BE2C (cell line): Measurements from ENCODE around the gene CEACAM6. TPM values are rescaled to one million over a fixed set of nuclear protein-coding genes. Genes with fewer than 3 reads are reported as not detected.
"Not testable (repeated sequence)": the region's sequence is repeated elsewhere in the genome, so short reads cannot be mapped to it uniquely, and the experiment has no call there.

Experiments
- DNase-seq: peaks from one replicate; pipeline ENCODE4 v3.0.0-alpha.2; 2020
- H3K27me3 ChIP-seq: fragments of 250-450 bp; sonication (Bioruptor Pico); 2 replicates; pipeline ENCODE4 v1.5.1; 2020; ENCODE audit warnings: mild to moderate bottlenecking
- H3K36me3 ChIP-seq: fragments of 250-450 bp; sonication (Bioruptor Pico); 2 replicates; pipeline ENCODE4 v1.5.1; 2020; ENCODE audit warnings: mild to moderate bottlenecking
- H3K4me1 ChIP-seq: fragments of 250-450 bp; sonication (Bioruptor Pico); 2 replicates; pipeline ENCODE4 v1.5.1; 2020
- H3K4me3 ChIP-seq: 2 replicates; pipeline ENCODE4 v1.5.1; 2011; ENCODE audit warnings: low read depth, low read length
- H3K9me3 ChIP-seq: fragments of 250-450 bp; sonication (Bioruptor Pico); 2 replicates; pipeline ENCODE4 v1.5.1; 2020
- polyA plus RNA-seq: library from polyadenylated mRNA; unstranded; fragments of >200 nt; gene quantifications from one replicate; pipeline ENCODE4 v1.2.1, GENCODE V29; 2012; ENCODE audit warnings: low read depth, missing spikeins; ENCODE audit not compliant: insufficient read length, insufficient read depth
- TF ChIP-seq, protein P1 (sequence below): IDR thresholded peaks from 2 replicates; pipeline ENCODE4 v1.5.1; 2012; ENCODE audit warnings: mild to moderate bottlenecking, low read depth, low read length

The CEACAM6 gene
- not detected for polyA plus RNA-seq

GRCh38 chr19:41755328-41755913 lies at the start of gene CEACAM6:
Gene CEACAM6 (plus strand): TSS chr19:41755530. CDS start chr19:41755639, 109 bp downstream.
- TF ChIP-seq, protein P1, sequence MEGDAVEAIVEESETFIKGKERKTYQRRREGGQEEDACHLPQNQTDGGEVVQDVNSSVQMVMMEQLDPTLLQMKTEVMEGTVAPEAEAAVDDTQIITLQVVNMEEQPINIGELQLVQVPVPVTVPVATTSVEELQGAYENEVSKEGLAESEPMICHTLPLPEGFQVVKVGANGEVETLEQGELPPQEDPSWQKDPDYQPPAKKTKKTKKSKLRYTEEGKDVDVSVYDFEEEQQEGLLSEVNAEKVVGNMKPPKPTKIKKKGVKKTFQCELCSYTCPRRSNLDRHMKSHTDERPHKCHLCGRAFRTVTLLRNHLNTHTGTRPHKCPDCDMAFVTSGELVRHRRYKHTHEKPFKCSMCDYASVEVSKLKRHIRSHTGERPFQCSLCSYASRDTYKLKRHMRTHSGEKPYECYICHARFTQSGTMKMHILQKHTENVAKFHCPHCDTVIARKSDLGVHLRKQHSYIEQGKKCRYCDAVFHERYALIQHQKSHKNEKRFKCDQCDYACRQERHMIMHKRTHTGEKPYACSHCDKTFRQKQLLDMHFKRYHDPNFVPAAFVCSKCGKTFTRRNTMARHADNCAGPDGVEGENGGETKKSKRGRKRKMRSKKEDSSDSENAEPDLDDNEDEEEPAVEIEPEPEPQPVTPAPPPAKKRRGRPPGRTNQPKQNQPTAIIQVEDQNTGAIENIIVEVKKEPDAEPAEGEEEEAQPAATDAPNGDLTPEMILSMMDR: no peak
- Histone ChIP-seq H3K36me3 (no peaks in the 10 kb centered on the region), H3K9me3 (no peaks in the 10 kb centered on the region), H3K27me3 (peaks cover 32% of the 10 kb centered on the region), H3K4me3 (no peak within 1 kb of the TSS), H3K4me1 (no peaks in the 10 kb centered on the region)
- no peak for DNase-seq

- DNase-seq: peak; percentile 66
- Histone ChIP-seq H3K9me3 (no peaks in the 10 kb centered on the region), H3K36me3 (no peaks in the 10 kb centered on the region), H3K4me3 (0 out of 2 replicates have a peak overlapping the region, but pooled peaks have one; percentile 14), H3K27me3 (peaks cover 38% of the 10 kb centered on the region), H3K4me1 (no peaks in the 10 kb centered on the region)
- TF ChIP-seq, protein P1: peak; percentile 85
Measured at GRCh38 chr19:41706741-41707501, 48.4 kb upstream of the CEACAM6 start.

GRCh38 chr19:41707502-41707812 lies 47.9 kb upstream of the CEACAM6 start:
- H3K4me1 ChIP-seq: no peaks in the 10 kb centered on the region
- peaks cover 44% of the 10 kb centered on the region for H3K27me3 ChIP-seq
- TF ChIP-seq, protein P1: peak; percentile 25; the same call in 1 of the 2 replicates
- no peak overlapping the region for H3K4me3 ChIP-seq
- no peaks in the 10 kb centered on the region for H3K9me3 ChIP-seq
- H3K36me3 ChIP-seq: no peaks in the 10 kb centered on the region
- no peak for DNase-seq

DNA sequence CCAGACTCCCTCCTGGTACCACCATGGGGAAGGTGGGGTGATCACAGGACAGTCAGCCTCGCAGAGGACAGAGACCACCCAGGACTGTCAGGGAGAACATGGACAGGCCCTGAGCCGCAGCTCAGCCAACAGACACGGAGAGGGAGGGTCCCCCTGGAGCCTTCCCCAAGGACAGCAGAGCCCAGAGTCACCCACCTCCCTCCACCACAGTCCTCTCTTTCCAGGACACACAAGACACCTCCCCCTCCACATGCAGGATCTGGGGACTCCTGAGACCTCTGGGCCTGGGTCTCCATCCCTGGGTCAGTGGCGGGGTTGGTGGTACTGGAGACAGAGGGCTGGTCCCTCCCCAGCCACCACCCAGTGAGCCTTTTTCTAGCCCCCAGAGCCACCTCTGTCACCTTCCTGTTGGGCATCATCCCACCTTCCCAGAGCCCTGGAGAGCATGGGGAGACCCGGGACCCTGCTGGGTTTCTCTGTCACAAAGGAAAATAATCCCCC lies 47.4 kb upstream of the CEACAM6 start:
- no peaks in the 10 kb centered on the region for H3K4me1 ChIP-seq
- peaks cover 48% of the 10 kb centered on the region for H3K27me3 ChIP-seq
- no peaks in the 10 kb centered on the region for H3K36me3 ChIP-seq
- H3K4me3 ChIP-seq: no peak overlapping the region
- DNase-seq: no peak
- TF ChIP-seq, protein P1: no peak
- no peaks in the 10 kb centered on the region for H3K9me3 ChIP-seq

DNA sequence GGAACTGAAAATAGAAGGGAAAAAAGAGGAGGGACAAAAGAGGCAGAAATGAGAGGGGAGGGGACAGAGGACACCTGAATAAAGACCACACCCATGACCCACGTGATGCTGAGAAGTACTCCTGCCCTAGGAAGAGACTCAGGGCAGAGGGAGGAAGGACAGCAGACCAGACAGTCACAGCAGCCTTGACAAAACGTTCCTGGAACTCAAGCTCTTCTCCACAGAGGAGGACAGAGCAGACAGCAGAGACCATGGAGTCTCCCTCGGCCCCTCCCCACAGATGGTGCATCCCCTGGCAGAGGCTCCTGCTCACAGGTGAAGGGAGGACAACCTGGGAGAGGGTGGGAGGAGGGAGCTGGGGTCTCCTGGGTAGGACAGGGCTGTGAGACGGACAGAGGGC lies 46.8 kb upstream of the CEACAM6 start, which contains the start of gene CEACAM5:
TSS of gene CEACAM5 (plus strand) at position 146 of the 400 bp plus-strand sequence. CDS start at position 252, 106 bp downstream.
- Histone ChIP-seq H3K36me3 (no peaks in the 10 kb centered on the region), H3K4me1 (no peaks in the 10 kb centered on the region), H3K4me3 (no peak within 1 kb of the TSS), H3K27me3 (peaks cover 53% of the 10 kb centered on the region), H3K9me3 (no peaks in the 10 kb centered on the region)
- TF ChIP-seq, protein P1: no peak
- DNase-seq: no peak

DNA sequence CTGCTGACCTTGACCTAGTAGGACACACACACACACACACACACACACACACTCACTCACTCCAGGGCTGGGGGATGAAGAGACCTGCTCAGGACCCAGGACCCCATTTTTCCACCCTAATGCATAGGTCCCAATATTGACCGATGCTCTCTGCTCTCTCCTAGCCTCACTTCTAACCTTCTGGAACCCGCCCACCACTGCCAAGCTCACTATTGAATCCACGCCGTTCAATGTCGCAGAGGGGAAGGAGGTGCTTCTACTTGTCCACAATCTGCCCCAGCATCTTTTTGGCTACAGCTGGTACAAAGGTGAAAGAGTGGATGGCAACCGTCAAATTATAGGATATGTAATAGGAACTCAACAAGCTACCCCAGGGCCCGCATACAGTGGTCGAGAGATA lies 45.8 kb upstream of the CEACAM6 start:
- not testable (repeated sequence) for DNase-seq, H3K36me3 ChIP-seq, H3K4me3 ChIP-seq, H3K9me3 ChIP-seq, H3K4me1 ChIP-seq
- peaks cover 55% of the 10 kb centered on the region for H3K27me3 ChIP-seq
